CD14-positive monocyte (primary cell): ENCODE results near the gene DNLZ. TPM values are rescaled to one million over a fixed set of nuclear protein-coding genes. Genes with fewer than 3 reads are reported as not detected.

Experiments used
- DNase-seq, 3 donors: peaks; one replicate each; pipeline ENCODE4 v3.0.0-alpha.2; 2011 to 2022
- H2AFZ ChIP-seq: 2 replicates; pipeline ENCODE4 v1.6.0; 2012; ENCODE audit warnings: mild to moderate bottlenecking, low read depth, low read length, inconsistent platforms; ENCODE audit not compliant: insufficient read depth, poor library complexity, severe bottlenecking
- H3K27ac ChIP-seq, 2 donors: 1 replicate in 1 of 2; 2 replicates in 1 of 2; pipeline ENCODE4 v1.5.1; 2012 to 2013; ENCODE audit warnings: low read length in 2 of 2, control low read depth in 1 of 2, inconsistent platforms in 1 of 2, low read depth in 1 of 2, mild to moderate bottlenecking in 1 of 2
- H3K27me3 ChIP-seq, 2 donors: one replicate each; pipeline versions ENCODE4 v1.6.0 to v1.6.1; 2011 to 2013; ENCODE audit warnings: low read length in 2 of 2; ENCODE audit not compliant: control insufficient read depth in 2 of 2, insufficient read depth in 2 of 2
- H3K36me3 ChIP-seq, 2 donors: replicated peaks in 1 of 2; 1 replicate in 1 of 2; 2 replicates in 1 of 2; pipeline versions ENCODE4 v1.5.1 to v1.6.1; 2012 to 2013; ENCODE audit warnings: low read length in 2 of 2, control low read depth in 1 of 2, inconsistent platforms in 1 of 2, mild to moderate bottlenecking in 1 of 2; ENCODE audit not compliant: insufficient read depth in 2 of 2, control insufficient read depth in 1 of 2
- H3K4me1 ChIP-seq, 2 donors: 1 replicate in 1 of 2; 2 replicates in 1 of 2; pipeline versions ENCODE4 v1.5.1 to v1.6.1; 2012 to 2013; ENCODE audit warnings: low read length in 2 of 2, control low read depth in 1 of 2, inconsistent platforms in 1 of 2, mild to moderate bottlenecking in 1 of 2, moderate library complexity in 1 of 2; ENCODE audit not compliant: insufficient read depth in 2 of 2, control insufficient read depth in 1 of 2
- H3K4me2 ChIP-seq: replicated peaks from 2 replicates; pipeline ENCODE3; 2012; ENCODE audit warnings: low read length, moderate library complexity, mild to moderate bottlenecking; ENCODE audit not compliant: poor library complexity, severe bottlenecking; ENCODE audit errors: extremely low read depth
- H3K4me3 ChIP-seq, 3 experiments: fragments of 200-600 bp in 1 of 3; sonication (generic) in 1 of 3; replicated peaks in 1 of 3; 1 replicate in 2 of 3; 2 replicates in 1 of 3; pipeline ENCODE4 v1.5.1; 2011 to 2013; ENCODE audit warnings: low read length in 3 of 3, mild to moderate bottlenecking in 3 of 3, control low read depth in 2 of 3, low read depth in 2 of 3, inconsistent platforms in 1 of 3, moderate library complexity in 1 of 3
- H3K79me2 ChIP-seq: 2 replicates; pipeline ENCODE4 v1.6.0; 2012; ENCODE audit warnings: mild to moderate bottlenecking, control low read depth, inconsistent platforms, low read length, moderate library complexity; ENCODE audit not compliant: insufficient read depth
- H3K9ac ChIP-seq: 2 replicates; pipeline ENCODE4 v1.6.0; 2017; ENCODE audit warnings: low read length, mild to moderate bottlenecking; ENCODE audit not compliant: insufficient read depth, poor library complexity, severe bottlenecking
- H3K9me3 ChIP-seq, 2 donors: replicated peaks in 1 of 2; 1 replicate in 1 of 2; 2 replicates in 1 of 2; pipeline versions ENCODE4 v1.5.1 to v1.6.1; 2012 to 2013; ENCODE audit warnings: low read length in 2 of 2, control low read depth in 1 of 2; ENCODE audit not compliant: control insufficient read depth in 1 of 2, insufficient read depth in 1 of 2
- H4K20me1 ChIP-seq: 2 replicates; pipeline ENCODE4 v1.6.0; 2012; ENCODE audit warnings: mild to moderate bottlenecking, low read length, control low read depth, moderate library complexity; ENCODE audit not compliant: insufficient read depth
- H3K27ac Mint-ChIP-seq, 7 donors: one replicate each; pipeline ENCODE4 v1.8.0; 2020; ENCODE audit warnings: mild to moderate bottlenecking in 7 of 7, mixed read lengths in 7 of 7, moderate library complexity in 6 of 7, inconsistent platforms in 2 of 7
- H3K27me3 Mint-ChIP-seq, 3 donors: one replicate each; pipeline ENCODE4 v1.8.0; 2021 to 2022; ENCODE audit warnings: low read depth in 3 of 3, mild to moderate bottlenecking in 3 of 3, mixed read lengths in 3 of 3, moderate library complexity in 3 of 3, inconsistent platforms in 1 of 3
- H3K36me3 Mint-ChIP-seq, 2 donors: one replicate each; pipeline ENCODE4 v1.8.0; 2020; ENCODE audit warnings: mixed read lengths in 2 of 2, inconsistent platforms in 1 of 2, mild to moderate bottlenecking in 1 of 2
- H3K4me1 Mint-ChIP-seq: one replicate; pipeline ENCODE4 v1.8.0; 2020; ENCODE audit warnings: mild to moderate bottlenecking, mixed read lengths
- H3K4me3 Mint-ChIP-seq, 2 donors: one replicate each; pipeline ENCODE4 v1.8.0; 2020; ENCODE audit warnings: mild to moderate bottlenecking in 2 of 2, mixed read lengths in 2 of 2, moderate library complexity in 1 of 2
- H3K9me3 Mint-ChIP-seq, 7 donors: one replicate each; pipeline ENCODE4 v1.8.0; 2020 to 2022; ENCODE audit warnings: mixed read lengths in 7 of 7, mild to moderate bottlenecking in 6 of 7, moderate library complexity in 6 of 7, inconsistent platforms in 2 of 7
- CTCF ChIP-seq: fragments of 200-600 bp; IDR thresholded peaks from one replicate; pipeline ENCODE4 v1.8.0; 2022; ENCODE audit warnings: antibody characterized with exemption, mild to moderate bottlenecking
- WGBS: methylation state at CpG from one replicate; pipeline ENCODE4 v1.1.5; 2013; ENCODE audit warnings: missing lambda C conversion rate; ENCODE audit not compliant: insufficient coverage; 5-methylcytosine and 5-hydroxymethylcytosine counted together
- intact Hi-C, 2 donors: fragments of 100-400 bp; cut with micrococcal nuclease; formaldehyde crosslinking; loops; one replicate each; pipeline versions ENCODE4 v1.15.0 to v1.15.1; 2023
- polyA plus RNA-seq, 3 donors: library from polyadenylated mRNA; depleted of rRNA in 1 of 3; unstranded in 2 of 3; stranded (reverse) in 1 of 3; fragments of 300-500 nt in 2 of 3; fragments of >200 nt in 1 of 3; fragmentation: Illumina TruSeq in 2 of 3; gene quantifications; 1 replicate in 2 of 3; 2 replicates in 1 of 3; pipeline ENCODE4 v1.2.3, GENCODE V29; 2012 to 2021

DNLZ gene
- polyA plus RNA-seq, 3 donors: 5.1 to 20.5 (median 10.5) TPM

DNA sequence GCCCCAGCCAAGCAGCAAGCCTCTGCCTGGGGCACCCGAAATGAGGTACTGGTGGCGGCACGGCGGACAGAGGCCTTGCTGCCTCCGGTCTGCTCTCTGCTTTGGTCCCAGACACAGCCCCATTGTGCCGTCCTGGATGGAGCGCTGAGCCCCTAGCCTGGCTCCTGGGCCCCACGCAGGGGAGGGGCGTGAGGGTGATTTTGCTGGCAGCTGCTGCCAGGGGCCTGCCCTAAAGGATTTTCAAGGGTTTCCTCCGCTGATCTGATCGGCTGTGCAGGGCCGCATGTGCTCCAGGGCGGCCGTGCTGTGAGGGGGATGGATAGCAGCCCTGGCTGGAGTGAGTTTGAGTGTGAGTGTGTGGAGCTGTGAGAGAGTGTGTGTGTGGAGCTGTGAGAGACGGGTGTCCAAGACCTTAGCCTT lies 34.9 kb downstream of the DNLZ start:
- Mint-ChIP-seq H3K36me3 (no peaks in the 10 kb centered on the region), H3K27ac (peak overlapping the region in 1 of 7 donors; percentile 7), H3K27me3 (peaks cover 15 to 33% (median 27%) of the 10 kb centered on the region in 3 donors), H3K4me1 (peaks cover 11% of the 10 kb centered on the region), H3K9me3 (no peaks in the 10 kb centered on the region), H3K4me3 (peak overlapping the region; percentile 53 to 73)
- peaks cover 22 to 25% of the 10 kb centered on the region in 2 donors for H3K4me1 ChIP-seq
- peak overlapping the region; percentile 23 for H2AFZ ChIP-seq
- H3K4me2 ChIP-seq: peak overlapping the region; percentile 69
- peak overlapping the region; percentile 51 for H3K9ac ChIP-seq
- intact Hi-C loops: no loop called here
- H3K27ac ChIP-seq: no peak overlapping the region
- WGBS: 2% methylated on average over 13 of the region's 15 CpGs
- TF ChIP-seq CTCF: no peak
- H3K27me3 ChIP-seq: peaks cover 0 to 28% of the 10 kb centered on the region in 2 donors
- no peaks in the 10 kb centered on the region for H4K20me1 ChIP-seq
- no peaks in the 10 kb centered on the region for H3K9me3 ChIP-seq
- no peak for DNase-seq
- peak overlapping the region in 1 of 3 experiments; percentile 60 for H3K4me3 ChIP-seq
- no peaks in the 10 kb centered on the region for H3K36me3 ChIP-seq
- no peaks in the 10 kb centered on the region for H3K79me2 ChIP-seq

GRCh38 chr9:136328011-136328621 lies 35.4 kb downstream of the DNLZ start:
- WGBS: 8% methylated on average over 13 of the region's 13 CpGs

More at GRCh38 chr9:136328011-136328621, 35.4 kb downstream of the DNLZ start:
- Mint-ChIP-seq H3K27me3 (peaks cover 15 to 33% (median 27%) of the 10 kb centered on the region in 3 donors), H3K36me3 (no peaks in the 10 kb centered on the region), H3K4me1 (peaks cover 11% of the 10 kb centered on the region), H3K9me3 (no peaks in the 10 kb centered on the region), H3K4me3 (peak overlapping the region; percentile 53), H3K27ac (no peak overlapping the region)
- peak overlapping the region; percentile 51 for H3K9ac ChIP-seq
- DNase-seq: no peak
- no peaks in the 10 kb centered on the region for H3K36me3 ChIP-seq
- H3K9me3 ChIP-seq: no peaks in the 10 kb centered on the region
- intact Hi-C loops: no loop called here
- H3K79me2 ChIP-seq: no peaks in the 10 kb centered on the region
- H4K20me1 ChIP-seq: no peaks in the 10 kb centered on the region
- no peak for TF ChIP-seq CTCF
- peak overlapping the region; percentile 69 for H3K4me2 ChIP-seq
- H3K4me1 ChIP-seq: peaks cover 22 to 25% of the 10 kb centered on the region in 2 donors
- peak overlapping the region; percentile 23 for H2AFZ ChIP-seq
- peak overlapping the region in 2 of 3 experiments; percentile 5 to 60 for H3K4me3 ChIP-seq
- no peak overlapping the region for H3K27ac ChIP-seq
- H3K27me3 ChIP-seq: peaks cover 0 to 28% of the 10 kb centered on the region in 2 donors
